ENCODE measurements around the gene CPNE4.

CPNE4 gene

DNA sequence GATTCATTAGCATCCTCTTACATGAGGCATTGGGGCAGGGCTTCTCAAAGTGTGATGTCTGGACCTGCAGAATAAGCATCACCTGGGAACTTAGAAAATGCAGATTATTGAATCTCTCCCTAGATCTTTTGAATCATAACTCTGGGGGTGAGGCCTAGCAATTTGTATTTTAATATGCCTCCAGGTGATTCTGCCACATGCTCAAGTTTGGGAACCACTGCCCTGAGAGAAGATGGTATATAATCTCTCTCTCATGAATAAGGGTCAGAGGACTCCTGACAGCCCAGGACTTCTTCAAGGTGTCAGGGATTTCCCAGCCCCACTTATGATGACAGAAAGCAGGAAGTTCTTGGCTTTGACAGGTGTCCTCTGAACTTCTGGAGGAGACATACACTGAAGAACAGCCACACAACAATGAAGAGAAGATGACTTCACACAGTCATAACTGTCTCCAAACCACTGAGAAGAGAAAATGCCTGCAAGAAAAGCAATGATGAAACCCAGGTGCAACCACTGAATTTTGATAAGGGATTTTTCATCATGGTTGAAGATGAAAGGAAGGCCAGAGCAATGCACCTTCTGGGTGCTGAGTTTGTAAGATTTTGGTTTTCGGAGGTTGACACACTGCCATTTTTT, 320.1 kb downstream of the CPNE4 start:
- H3K4me3 ChIP-seq (ENCODE audit: low read depth, low read length), result no peak overlapping the region
- no peaks in the 10 kb centered on the region for H3K27me3 ChIP-seq (ENCODE audit: insufficient read depth, low read depth, severe bottlenecking)
- DNase-seq, result no peak
- no peaks in the 10 kb centered on the region for H3K9me3 ChIP-seq (ENCODE audit: severe bottlenecking)
- no peaks in the 10 kb centered on the region for H3K36me3 ChIP-seq
- TF ChIP-seq, protein P1, sequence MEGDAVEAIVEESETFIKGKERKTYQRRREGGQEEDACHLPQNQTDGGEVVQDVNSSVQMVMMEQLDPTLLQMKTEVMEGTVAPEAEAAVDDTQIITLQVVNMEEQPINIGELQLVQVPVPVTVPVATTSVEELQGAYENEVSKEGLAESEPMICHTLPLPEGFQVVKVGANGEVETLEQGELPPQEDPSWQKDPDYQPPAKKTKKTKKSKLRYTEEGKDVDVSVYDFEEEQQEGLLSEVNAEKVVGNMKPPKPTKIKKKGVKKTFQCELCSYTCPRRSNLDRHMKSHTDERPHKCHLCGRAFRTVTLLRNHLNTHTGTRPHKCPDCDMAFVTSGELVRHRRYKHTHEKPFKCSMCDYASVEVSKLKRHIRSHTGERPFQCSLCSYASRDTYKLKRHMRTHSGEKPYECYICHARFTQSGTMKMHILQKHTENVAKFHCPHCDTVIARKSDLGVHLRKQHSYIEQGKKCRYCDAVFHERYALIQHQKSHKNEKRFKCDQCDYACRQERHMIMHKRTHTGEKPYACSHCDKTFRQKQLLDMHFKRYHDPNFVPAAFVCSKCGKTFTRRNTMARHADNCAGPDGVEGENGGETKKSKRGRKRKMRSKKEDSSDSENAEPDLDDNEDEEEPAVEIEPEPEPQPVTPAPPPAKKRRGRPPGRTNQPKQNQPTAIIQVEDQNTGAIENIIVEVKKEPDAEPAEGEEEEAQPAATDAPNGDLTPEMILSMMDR (IDR thresholded peaks at IDR 0.05; ENCODE audit: low read depth, low read length), result no peak
- no peak overlapping the region for H3K27ac ChIP-seq

DNA sequence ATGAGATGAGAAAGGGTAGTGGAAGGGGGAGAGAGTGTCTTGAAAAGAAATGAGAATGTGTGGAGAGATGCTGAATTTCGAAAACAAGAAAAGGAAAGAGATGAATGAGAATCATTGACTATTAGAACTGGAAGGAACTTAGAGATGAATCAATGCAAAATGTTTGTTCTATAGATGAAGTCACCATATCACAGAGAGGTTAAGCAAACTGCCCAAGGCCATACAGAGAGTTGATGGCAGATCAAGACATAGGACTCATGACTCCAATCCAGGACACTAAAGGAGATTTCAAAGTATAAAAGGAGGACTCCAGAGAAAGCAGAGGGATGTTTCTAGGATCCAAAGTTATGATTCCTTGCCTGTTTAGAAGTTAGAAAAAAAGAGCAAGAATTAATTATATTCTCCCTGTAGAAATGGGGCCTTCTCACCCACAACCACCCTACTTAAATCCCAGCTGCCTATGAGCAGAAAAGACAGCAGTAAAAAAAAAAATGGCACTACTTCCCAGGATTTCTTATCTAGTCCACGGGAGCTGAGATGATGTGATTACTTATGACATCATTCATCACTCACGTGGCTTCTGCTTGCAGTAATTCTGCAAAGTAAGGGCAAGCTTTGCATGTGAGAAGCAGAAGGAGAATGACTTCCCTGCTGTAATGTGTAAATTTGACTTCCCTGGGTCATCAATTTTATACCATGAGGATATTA, 321.2 kb downstream of the CPNE4 start:
- H3K27me3 ChIP-seq (ENCODE audit: insufficient read depth, low read depth, severe bottlenecking), result no peaks in the 10 kb centered on the region
- no peak for DNase-seq
- TF ChIP-seq, protein P1 (IDR thresholded peaks at IDR 0.05; ENCODE audit: low read depth, low read length), result no peak
- H3K4me3 ChIP-seq (ENCODE audit: low read depth, low read length), result no peak overlapping the region
- no peak overlapping the region for H3K27ac ChIP-seq
- H3K36me3 ChIP-seq, result no peaks in the 10 kb centered on the region
- H3K9me3 ChIP-seq (ENCODE audit: severe bottlenecking), result no peaks in the 10 kb centered on the region

DNA sequence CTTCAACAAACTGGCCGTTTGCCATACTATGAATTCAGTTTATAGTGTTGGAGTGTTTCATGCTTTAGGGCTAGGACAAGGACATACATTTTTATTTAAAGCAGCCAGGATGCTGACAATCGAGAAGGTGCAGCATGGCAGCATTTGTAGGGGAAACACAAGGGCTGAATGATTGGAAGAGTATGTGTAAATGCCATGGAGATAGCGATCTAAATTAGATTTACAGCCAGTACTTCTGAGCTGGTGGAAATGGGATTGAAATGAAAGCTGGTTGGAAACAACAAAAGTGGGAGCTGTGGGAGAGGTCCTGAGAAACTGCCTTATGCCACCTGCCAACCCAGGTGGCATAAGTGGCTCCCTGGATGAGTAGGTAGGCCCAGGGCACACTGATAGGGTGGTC, 322.2 kb downstream of the CPNE4 start:
- no peaks in the 10 kb centered on the region for H3K36me3 ChIP-seq
- H3K4me3 ChIP-seq (ENCODE audit: low read depth, low read length), result no peak overlapping the region
- TF ChIP-seq, protein P1 (IDR thresholded peaks at IDR 0.05; ENCODE audit: low read depth, low read length), result no peak
- H3K9me3 ChIP-seq (ENCODE audit: severe bottlenecking), result no peaks in the 10 kb centered on the region
- H3K27ac ChIP-seq, result no peak overlapping the region
- DNase-seq, result no peak
- no peaks in the 10 kb centered on the region for H3K27me3 ChIP-seq (ENCODE audit: insufficient read depth, low read depth, severe bottlenecking)

DNA sequence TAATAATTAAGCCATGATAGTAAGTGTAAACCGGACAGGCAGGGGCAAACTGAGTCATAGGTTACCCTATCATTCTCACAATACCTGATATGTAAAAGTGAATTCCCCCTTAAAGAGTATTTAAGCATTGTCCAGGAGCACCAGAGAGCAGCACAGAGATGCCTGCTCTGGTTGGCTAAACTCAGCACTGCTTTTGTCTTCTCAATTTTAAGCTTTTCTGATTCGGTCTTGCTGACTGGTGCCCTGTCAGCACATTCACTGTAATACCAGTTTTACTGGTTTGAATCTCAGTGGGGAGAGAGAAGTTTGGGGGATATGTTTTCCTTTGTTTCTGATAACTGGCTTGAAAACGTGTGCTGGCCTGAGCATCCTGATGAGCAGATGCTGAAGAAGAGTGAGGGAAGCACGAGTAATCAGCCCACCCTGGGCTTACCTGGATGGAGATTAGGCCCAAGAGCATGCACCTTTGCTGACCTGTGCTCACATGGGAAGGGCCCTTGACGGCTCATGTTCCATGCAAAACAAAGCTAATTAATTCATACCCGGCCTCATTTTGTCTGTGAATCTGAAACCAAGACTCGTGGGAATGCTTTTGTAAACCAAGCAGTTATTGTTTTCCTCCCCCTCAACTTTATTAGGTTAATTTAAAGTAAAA, 323.6 kb downstream of the CPNE4 start:
- H3K4me3 ChIP-seq (ENCODE audit: low read depth, low read length), result no peak overlapping the region
- H3K27me3 ChIP-seq (ENCODE audit: insufficient read depth, low read depth, severe bottlenecking), result no peaks in the 10 kb centered on the region
- no peak overlapping the region for H3K27ac ChIP-seq
- no peaks in the 10 kb centered on the region for H3K9me3 ChIP-seq (ENCODE audit: severe bottlenecking)
- no peak for DNase-seq
- no peaks in the 10 kb centered on the region for H3K36me3 ChIP-seq
- TF ChIP-seq, protein P1 (IDR thresholded peaks at IDR 0.05; ENCODE audit: low read depth, low read length), result no peak

DNA sequence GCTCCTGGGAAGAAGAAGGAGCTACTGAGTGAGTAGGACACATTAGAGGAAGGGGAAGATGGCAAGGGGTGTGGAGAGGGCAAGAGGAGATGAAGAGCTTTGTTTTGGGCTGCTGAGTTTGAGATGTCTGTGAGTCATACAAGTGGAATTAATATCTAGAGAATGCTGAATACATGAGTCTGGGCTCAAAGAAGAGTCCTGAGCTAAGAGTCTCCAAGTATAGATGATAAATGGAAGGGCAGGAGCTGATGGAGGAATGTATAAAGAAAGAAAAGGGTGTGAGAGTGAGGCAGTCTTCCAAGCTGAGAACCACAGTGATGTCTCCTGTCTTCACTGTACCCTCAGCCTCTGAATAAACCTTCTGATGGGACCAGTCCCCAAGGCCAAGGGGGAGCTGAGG, 326.6 kb downstream of the CPNE4 start:
- TF ChIP-seq, protein P1 (IDR thresholded peaks at IDR 0.05; ENCODE audit: low read depth, low read length), result no peak
- Histone ChIP-seq H3K27ac (no peak overlapping the region), H3K36me3 (no peaks in the 10 kb centered on the region), H3K9me3 (ENCODE audit: severe bottlenecking) (no peaks in the 10 kb centered on the region), H3K4me3 (ENCODE audit: low read depth, low read length) (no peak overlapping the region), H3K27me3 (ENCODE audit: insufficient read depth, low read depth, severe bottlenecking) (no peaks in the 10 kb centered on the region)
- no peak for DNase-seq

Data from WERI-Rb-1 (cell line).